Right renal pelvis (tissue), 4 donors: ENCODE measurements around the gene MUTYH. TPM values are rescaled to one million over a fixed set of nuclear protein-coding genes. Genes with fewer than 3 reads are reported as not detected.
"Not testable (repeated sequence)": the region's sequence is repeated elsewhere in the genome, so short reads cannot be mapped to it uniquely, and the experiment has no call there.

ENCODE experiments used
- DNase-seq, 4 donors: peaks; one replicate each; pipeline ENCODE4 v3.0.0-alpha.2; 2013; ENCODE audit warnings: low read depth in 4 of 4, low spot score in 3 of 4, missing footprints in 1 of 4
- polyA plus RNA-seq, 4 donors: library from polyadenylated mRNA; unstranded; fragments of 120-200 nt; gene quantifications; one replicate each; pipeline ENCODE4 v1.2.1, GENCODE V29; 2013; ENCODE audit not compliant: insufficient read length in 4 of 4

MUTYH gene
- 10 to 100 TPM; 26.4 to 31.3 (median 31.0) TPM for polyA plus RNA-seq

DNA sequence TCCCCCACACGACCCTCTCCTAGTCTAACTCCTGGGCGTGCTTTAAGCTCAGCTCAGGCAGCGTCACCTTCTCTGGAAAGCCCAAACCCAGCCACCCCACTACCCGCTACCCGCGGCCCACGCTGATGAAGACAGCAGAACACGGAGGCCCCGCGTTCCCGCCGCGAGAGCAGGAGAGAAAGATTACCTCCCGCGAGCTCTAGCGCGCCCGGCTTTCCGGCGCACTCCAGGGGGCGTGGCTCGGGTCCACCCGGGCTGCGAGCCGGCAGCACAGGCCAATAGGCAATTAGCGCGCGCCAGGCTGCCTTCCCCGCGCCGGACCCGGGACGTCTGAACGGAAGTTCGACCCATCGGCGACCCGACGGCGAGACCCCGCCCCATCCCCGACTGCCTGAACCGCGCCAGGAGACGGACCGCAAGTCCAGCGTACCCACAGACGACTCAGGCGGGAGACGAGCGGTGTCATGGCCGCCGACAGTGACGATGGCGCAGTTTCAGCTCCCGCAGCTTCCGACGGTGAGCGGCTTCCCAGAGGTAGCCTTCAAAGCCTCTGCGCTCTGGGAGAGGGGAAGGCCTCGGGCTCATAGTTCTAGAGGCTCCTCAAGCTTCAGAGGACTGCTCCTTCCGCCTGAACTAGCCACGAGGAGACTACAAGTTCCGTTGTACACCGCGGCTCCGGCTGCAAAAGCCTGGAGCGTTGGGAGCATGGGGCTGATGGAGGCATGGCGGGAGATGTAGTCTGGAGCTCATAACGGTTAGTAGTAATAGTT, at the start of gene MUTYH, which contains the start of gene TOE1:
Gene MUTYH (minus strand): TSS at position 652 of the 770 bp plus-strand sequence. CDS start 5,935 bp downstream, outside the sequence.
Gene TOE1 (plus strand): TSS at position 382 of the 770 bp plus-strand sequence. CDS start 83 bp downstream, at position 465.
- DNase-seq, result peak; percentile 74 to 80 (median 78)

- DNase-seq, result no peak
Observed at GRCh38 chr1:45386219-45386618, 46.0 kb upstream of the MUTYH start.

- no peak for DNase-seq
Observed at GRCh38 chr1:45385302-45385701, 45.1 kb upstream of the MUTYH start.

GRCh38 chr1:45384213-45384612, 44.0 kb upstream of the MUTYH start:
- not testable (repeated sequence) for DNase-seq

GRCh38 chr1:45383191-45383590, 43.0 kb upstream of the MUTYH start:
- DNase-seq, result no peak

GRCh38 chr1:45381243-45381642, 41.0 kb upstream of the MUTYH start:
- no peak for DNase-seq

GRCh38 chr1:45380730-45381129, 40.5 kb upstream of the MUTYH start:
- no peak for DNase-seq

- DNase-seq, result no peak
Observed at GRCh38 chr1:45380125-45380524, 39.9 kb upstream of the MUTYH start.

DNA sequence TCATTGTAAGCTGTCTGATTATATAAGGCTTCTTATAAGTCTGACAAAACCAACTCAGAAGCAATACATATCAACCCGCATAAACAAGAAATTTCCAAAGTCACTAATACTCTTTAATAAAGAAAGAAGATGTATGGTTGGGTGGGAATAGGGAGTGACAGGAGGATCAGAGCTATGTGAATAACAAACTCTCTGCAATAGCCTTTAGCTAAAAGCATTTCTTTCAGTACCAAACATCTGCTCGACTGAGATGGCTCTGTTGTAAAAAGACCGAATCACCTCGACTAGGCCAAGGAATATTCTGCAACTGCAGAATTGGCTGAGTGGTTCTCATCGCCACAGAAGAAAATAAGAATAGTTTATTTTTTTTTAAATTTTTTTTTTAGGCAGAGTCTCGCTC, 39.3 kb upstream of the MUTYH start:
- no peak for DNase-seq

DNA sequence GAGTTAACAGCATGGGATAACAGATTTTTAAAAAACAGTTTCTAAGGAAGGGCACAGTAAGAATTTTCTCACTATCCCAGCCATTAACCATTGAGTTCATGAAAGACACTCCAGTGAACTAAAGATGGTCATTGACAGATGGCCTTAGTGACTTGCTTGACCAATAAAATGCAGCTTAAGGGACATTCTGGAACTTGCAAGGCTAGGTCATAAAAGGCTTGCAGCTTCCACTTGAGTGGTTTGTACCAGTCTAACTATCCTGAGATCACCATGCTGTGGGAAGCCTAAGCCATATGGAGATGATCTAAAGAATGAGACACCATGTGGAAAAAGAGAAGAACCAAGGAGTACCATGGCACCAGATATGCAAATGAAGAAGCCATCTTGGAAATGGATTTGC, 37.9 kb upstream of the MUTYH start:
- DNase-seq, result no peak

- DNase-seq, result no peak
Observed at GRCh38 chr1:45375104-45376090, 35.2 kb upstream of the MUTYH start.

DNA sequence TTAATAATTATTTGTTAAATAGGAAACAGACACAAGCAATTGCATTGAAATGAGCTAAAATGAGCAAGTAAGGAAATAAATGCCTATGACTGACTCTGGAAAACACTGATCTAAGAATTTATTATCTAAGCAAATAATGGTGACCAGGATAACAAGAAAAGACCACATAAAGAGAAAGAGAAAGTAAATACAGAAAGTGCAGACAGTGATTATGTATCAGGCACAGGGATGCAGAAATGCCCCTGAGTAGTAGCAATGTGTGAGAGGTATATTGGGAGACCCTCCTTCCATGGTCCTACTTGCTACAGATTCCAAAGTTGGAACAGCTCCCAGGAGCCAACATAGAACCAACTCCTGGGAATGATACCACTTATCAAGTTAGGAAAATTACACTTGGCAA, 33.3 kb upstream of the MUTYH start:
- no peak for DNase-seq

- DNase-seq, result no peak
Observed at GRCh38 chr1:45370575-45370974, 30.3 kb upstream of the MUTYH start.

DNA sequence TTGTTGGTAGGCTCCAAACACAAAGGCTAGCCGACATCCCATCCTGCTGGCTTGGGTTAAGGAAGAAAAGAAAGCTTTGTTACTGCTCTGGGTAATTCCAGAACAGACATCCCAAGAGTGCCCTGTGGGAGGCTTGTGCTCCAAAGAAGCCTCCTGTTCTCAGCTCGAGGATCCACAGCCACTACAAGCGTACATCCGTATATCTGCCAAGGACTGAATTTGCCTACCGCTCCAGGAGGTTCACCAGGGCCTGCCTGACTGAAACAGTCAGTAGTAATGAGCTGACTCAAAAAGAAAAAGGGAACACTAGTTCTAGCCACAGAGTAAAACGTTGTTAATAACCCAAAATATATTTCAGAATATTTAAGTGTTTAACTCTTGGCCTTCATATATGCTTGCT, 24.8 kb upstream of the MUTYH start:
- DNase-seq, result no peak

- no peak for DNase-seq
Observed at GRCh38 chr1:45364294-45364693, 24.1 kb upstream of the MUTYH start.

DNA sequence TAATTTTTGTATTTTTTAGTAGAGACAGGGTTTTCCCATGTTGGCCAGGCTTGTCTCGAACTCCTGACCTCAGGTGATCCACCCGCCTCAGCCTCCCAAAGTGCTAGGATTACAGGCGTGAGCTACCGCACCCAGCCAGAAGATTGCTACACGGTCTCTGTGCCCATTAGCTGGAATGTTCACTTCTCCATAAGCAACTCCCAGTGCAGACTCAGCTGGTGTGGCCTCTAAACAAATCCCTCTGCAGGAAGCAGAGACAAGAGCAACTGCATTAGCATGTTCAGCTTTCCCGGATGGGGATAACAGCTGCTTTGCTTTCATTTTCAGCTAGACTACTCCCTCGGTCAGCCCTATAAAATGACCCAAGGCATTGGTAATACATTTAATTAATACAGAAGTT, 20.7 kb upstream of the MUTYH start:
- not testable (repeated sequence) for DNase-seq

DNA sequence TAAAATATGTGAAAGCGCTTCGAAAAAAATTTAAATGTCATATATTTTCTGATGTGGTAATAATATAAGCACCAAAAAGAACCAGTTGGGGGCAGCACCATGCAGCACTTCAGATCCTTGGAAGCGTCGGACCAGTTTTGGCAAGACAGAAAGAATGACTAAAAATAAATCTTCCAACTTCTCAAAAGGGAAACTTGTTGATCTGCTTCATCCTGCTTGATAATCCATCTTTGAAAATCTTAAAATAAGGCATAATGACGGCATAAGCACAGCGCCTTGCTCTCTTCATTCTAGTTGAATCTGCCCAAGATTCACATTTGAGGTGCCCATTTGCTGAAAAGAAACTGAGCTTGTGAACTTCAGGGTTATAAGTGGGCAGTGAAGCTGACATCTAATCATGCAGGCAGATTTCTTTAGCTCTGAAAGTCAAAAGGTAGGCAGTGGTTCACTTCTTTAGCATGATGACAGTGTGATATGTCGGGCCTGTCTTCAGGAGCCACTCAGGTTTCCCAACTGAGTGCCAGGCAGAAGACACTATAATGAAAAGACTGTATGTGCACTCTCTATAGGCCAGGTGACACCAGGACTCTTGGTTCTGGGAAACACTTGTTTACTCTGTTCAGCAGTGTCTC, 19.8 kb upstream of the MUTYH start:
- peak in 3 of 4 donors; percentile 28 to 45 (median 39) for DNase-seq

- DNase-seq, result no peak
Observed at GRCh38 chr1:45356186-45356585, 15.9 kb upstream of the MUTYH start.

DNA sequence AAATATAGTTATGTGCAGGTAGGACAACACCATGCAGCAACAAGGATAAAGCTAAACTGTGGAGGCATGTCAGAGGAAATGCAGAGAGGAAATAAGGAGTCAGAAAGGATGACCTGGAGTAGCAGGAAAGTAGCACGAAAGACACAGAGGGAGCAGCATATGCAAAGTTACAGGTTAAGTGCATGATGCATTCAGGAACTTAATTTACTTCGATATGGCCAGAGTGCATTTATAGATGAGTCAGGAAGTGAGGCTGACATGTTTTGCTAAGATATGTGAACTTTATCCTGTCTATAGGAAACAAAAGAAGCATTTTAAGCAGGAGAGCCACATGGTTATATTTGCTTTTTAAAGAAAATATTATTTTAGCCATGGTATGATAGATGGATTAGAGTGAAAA, 15.4 kb upstream of the MUTYH start:
- no peak for DNase-seq

DNA sequence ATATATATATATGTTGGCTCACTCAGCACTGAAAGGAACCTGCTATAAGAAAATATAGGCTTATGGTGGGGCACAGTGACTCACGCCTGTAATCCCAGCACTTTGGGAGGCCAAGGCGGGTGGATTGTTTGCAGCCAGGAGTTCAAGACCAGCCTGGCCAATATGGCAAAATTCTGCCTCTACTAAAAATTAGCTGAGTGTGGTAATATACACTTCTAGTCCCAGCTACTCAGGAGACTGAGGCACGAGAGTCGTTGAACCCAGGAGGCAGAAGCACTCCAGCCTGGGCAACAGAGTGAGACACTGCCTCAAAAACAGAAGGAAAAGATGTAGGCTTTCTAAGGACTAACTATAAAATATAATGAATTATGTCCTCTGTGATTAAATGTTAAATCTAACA, 14.6 kb upstream of the MUTYH start:
- DNase-seq, result no peak

DNA sequence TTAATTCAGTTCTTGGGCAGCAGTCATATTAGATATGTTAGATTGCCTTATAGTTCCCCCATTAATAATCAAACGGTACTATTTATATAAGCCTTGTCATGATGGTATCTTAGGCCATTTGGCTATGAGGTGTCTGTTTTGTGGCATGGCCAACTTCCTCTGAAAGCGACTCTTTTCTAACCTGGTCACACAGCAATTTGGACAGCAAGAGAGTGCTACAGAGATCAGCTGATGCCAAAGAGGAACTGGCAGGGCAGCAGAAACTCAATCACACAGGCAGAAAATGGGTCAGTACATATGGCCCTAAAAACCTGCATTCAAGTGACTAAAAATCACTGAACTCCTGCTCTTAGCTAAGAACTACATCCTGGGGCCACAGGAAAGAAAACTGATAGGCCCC, 13.4 kb upstream of the MUTYH start:
- no peak for DNase-seq
